ENCODE data around the gene ZNF140. TPM values are rescaled to one million over a fixed set of nuclear protein-coding genes. Genes with fewer than 3 reads are reported as not detected.
A peak's percentile ranks its signal among the peaks of the same experiment; 100 is the strongest.

Gene ZNF140
- total and polyA plus RNA-seq, 2 donors (not counting 3 experiments of a cell fraction or from before 2014, with no cell fraction given) = 8.9 to 11.9 TPM

- peak overlapping the region; percentile 92 for H3K27ac ChIP-seq (ENCODE audit: insufficient read depth, low read depth, low read length)
- FAIRE-seq (no peak), DNase-seq (ENCODE audit: low read depth, low spot score) (no peak)
- no peaks in the 10 kb centered on the region for H3K9me3 ChIP-seq (replicated peaks; ENCODE audit: control insufficient read depth, insufficient read depth, low read length)
- intact Hi-C loops (cut with micrococcal nuclease) = loop anchor here (5.0 kb wide), 1 partner anchor 179 kb away; no protein-coding TSS in a partner anchor
- peak overlapping the region; percentile 47 to 82 (median 57) for H3K4me3 ChIP-seq (replicated peaks in 1 of 3; ENCODE audit: insufficient read depth in 1 of 3, low read depth in 1 of 3, low read length in 3 of 3)
- H4K20me1 ChIP-seq (replicated peaks; ENCODE audit: control insufficient read depth, extremely low read depth, insufficient read depth, low read length) = no peaks in the 10 kb centered on the region
- POLR2A ChIA-PET = no interaction called here
- H3K4me2 ChIP-seq (ENCODE audit: insufficient read depth, low read length) = peak overlapping the region; percentile 54
- peaks cover 11% of the 10 kb centered on the region for H3K79me2 ChIP-seq (ENCODE audit: control insufficient read depth, insufficient read depth, low read length)
- H3K9ac ChIP-seq (replicated peaks; ENCODE audit: extremely low read depth, insufficient read depth, low read length) = peak overlapping the region; percentile 93
- H3K4me1 ChIP-seq (ENCODE audit: control insufficient read depth, extremely low read depth, insufficient read depth, low read length) = peaks cover 6% of the 10 kb centered on the region
- H3K36me3 ChIP-seq (ENCODE audit: control insufficient read depth in 2 of 2, extremely low read depth in 1 of 2, insufficient read depth in 2 of 2, low read length in 2 of 2) = peaks cover 3 to 12% of the 10 kb centered on the region in 2 experiments
- dilution Hi-C loops (cut with MboI; ENCODE audit: extremely low pct_ligation_motif_present, low sequenced_read_pairs) = no loop called here
- no TSS peak for BruUV-seq (replicated peaks)
- CTCF ChIA-PET = interaction anchor here (1.1 kb wide), 1 partner anchor 100 kb away, joined by 4 read pairs; the partner anchor contains the start of gene ZNF268
- H2AFZ ChIP-seq (ENCODE audit: low read depth, low read length) = peak overlapping the region; percentile 82
- H3K27me3 ChIP-seq (ENCODE audit: control insufficient read depth in 2 of 2, insufficient read depth in 2 of 2, low read length in 2 of 2) = no peaks in the 10 kb centered on the region
- TF ChIP-seq MAX (IDR thresholded peaks at IDR 0.05; ENCODE audit: insufficient read depth, insufficient read length) = no peak
- no peak for TF ChIP-seq POLR2AphosphoS5 (IDR thresholded peaks at IDR 0.05; ENCODE audit: insufficient read depth, low read depth, low read length)
- TF ChIP-seq, protein P1, sequence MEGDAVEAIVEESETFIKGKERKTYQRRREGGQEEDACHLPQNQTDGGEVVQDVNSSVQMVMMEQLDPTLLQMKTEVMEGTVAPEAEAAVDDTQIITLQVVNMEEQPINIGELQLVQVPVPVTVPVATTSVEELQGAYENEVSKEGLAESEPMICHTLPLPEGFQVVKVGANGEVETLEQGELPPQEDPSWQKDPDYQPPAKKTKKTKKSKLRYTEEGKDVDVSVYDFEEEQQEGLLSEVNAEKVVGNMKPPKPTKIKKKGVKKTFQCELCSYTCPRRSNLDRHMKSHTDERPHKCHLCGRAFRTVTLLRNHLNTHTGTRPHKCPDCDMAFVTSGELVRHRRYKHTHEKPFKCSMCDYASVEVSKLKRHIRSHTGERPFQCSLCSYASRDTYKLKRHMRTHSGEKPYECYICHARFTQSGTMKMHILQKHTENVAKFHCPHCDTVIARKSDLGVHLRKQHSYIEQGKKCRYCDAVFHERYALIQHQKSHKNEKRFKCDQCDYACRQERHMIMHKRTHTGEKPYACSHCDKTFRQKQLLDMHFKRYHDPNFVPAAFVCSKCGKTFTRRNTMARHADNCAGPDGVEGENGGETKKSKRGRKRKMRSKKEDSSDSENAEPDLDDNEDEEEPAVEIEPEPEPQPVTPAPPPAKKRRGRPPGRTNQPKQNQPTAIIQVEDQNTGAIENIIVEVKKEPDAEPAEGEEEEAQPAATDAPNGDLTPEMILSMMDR (IDR thresholded peaks at IDR 0.05; ENCODE audit: extremely low read depth in 1 of 2, insufficient read depth in 1 of 2, low read depth in 1 of 2, low read length in 2 of 2) = no peak
- no peak for TF ChIP-seq FOS (IDR thresholded peaks at IDR 0.05; ENCODE audit: borderline replicate concordance, insufficient read depth, low read length)
- no peak for TF ChIP-seq JUN (IDR thresholded peaks at IDR 0.05; ENCODE audit: borderline replicate concordance, insufficient read depth, insufficient read length, low read depth)
- TF ChIP-seq GATA2 (IDR thresholded peaks at IDR 0.05; ENCODE audit: insufficient read depth, insufficient read length, low read depth, low read length) = no peak
- TF ChIP-seq EZH2 (IDR thresholded peaks at IDR 0.05; ENCODE audit: borderline replicate concordance, low read depth, low read length, severe bottlenecking) = no peak
- TF ChIP-seq POLR2A (IDR thresholded peaks at IDR 0.05; ENCODE audit: low read depth, low read length) = no peak
- TF ChIP-seq MYC (IDR thresholded peaks at IDR 0.05; ENCODE audit: low read depth, low read length) = no peak
- H3K9me1 ChIP-seq (replicated peaks; ENCODE audit: control insufficient read depth, extremely low read depth, insufficient read depth, low read length) = no peaks in the 10 kb centered on the region
These were observed 547 bp downstream of the ZNF140 start for GRCh38 chr12:133081159-133081780.

Data from endothelial cell of umbilical vein (primary cell).